ENCODE results near the gene CACNA1B.
"Not testable (repeated sequence)": the region's sequence is repeated elsewhere in the genome, so short reads cannot be mapped to it uniquely, and the experiment has no call there.

CACNA1B gene

DNA sequence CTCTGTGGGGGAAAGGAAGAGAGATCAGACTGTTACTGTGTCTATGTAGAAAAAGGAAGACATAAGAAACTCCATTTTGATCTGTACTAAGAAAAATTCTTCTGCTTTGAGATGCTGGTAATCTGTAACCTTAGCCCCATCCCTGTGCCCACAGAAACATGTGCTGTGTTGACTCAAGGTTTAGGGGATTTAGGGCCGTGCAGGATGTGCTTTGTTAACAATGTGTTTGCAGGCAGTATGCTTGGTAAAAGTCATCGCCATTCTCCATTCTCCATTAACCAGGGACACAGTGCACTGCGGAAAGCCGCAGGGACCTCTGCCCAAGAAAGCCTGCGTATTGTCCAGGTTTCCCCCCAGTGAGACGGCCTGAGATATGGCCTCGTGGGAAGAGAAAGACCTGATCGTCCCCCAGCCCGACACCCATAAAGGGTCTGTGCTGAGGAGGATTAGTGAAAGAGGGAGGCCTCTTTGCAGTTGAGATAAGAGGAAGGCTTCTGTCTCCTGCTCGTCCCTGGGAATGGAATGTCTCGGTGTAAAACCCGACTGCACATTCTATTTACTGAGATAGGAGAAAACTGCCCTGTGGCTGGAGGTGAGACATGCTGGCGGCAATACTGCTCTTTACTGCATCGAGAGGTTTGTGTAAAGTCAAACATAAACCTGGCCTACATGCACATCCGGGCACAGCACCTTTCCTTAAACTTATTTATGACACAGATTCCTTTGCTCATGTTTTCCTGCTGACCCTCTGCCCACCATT is 255.5 kb downstream of the CACNA1B start:
- not testable (repeated sequence) for DNase-seq (ENCODE audit: insufficient read length, low spot score); FAIRE-seq

DNA sequence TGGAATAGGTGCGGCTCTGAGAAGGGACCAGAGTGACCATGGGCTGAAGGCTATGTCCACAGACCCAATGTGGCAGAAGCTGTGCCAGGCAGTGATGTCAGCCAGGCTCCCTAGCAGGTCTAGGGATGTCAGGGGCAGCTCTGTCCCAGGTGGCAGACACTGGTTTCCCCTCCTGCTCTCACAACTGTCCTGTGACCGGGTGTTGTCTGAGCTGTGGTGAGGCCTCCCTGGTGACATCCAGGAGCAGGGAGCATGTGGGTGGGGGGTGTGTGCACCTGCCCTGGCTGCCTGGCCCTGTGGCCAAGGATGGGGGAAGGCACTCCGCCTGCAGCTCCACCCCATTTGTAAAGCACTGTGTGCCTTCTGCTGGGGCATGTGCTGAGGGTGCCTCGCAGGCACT is 257.0 kb downstream of the CACNA1B start:
- FAIRE-seq; DNase-seq (ENCODE audit: insufficient read length, low spot score): not testable (repeated sequence)

DNA sequence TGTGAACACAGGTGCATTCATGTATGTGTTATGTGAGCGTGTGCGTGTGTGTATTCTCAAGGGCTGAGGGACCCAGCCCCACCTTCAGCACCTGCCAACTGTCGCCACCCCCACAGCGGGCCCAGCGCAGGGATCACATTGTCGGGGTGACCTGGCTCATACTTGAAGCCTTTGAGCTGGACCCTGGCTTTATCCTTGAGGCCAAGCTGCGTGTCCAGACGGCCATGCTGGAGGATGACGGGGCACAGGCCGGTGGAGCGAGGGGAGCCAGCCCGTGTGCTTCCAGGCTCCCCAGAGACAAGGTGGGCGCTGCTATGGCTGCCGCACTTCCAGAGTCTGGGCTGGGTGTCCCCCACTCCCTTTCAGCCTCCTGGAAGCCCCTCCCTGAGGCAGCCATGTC is 261.5 kb downstream of the CACNA1B start:
- DNase-seq (ENCODE audit: insufficient read length, low spot score); FAIRE-seq: not testable (repeated sequence)

DNA sequence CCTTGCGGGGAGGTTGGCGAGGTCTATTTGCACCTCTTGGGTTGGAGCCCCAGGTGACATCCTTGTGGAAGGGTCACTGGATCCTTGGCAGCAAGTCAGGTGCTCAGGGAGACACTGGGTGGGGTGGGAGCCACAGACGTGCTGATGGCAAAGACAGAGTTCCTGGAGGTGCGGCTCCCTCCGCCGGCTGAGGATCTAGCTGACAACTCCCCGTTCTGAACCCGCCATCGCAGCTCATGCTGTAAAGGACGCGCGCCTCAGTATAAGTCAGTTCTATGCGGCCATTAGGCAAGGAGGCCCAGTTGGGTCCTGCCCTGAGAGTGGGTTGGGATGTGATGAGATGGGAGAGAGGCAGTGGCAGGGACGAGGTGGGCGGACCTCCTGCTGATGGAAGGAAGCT is 263.4 kb downstream of the CACNA1B start:
- FAIRE-seq; DNase-seq (ENCODE audit: insufficient read length, low spot score): not testable (repeated sequence)

DNA sequence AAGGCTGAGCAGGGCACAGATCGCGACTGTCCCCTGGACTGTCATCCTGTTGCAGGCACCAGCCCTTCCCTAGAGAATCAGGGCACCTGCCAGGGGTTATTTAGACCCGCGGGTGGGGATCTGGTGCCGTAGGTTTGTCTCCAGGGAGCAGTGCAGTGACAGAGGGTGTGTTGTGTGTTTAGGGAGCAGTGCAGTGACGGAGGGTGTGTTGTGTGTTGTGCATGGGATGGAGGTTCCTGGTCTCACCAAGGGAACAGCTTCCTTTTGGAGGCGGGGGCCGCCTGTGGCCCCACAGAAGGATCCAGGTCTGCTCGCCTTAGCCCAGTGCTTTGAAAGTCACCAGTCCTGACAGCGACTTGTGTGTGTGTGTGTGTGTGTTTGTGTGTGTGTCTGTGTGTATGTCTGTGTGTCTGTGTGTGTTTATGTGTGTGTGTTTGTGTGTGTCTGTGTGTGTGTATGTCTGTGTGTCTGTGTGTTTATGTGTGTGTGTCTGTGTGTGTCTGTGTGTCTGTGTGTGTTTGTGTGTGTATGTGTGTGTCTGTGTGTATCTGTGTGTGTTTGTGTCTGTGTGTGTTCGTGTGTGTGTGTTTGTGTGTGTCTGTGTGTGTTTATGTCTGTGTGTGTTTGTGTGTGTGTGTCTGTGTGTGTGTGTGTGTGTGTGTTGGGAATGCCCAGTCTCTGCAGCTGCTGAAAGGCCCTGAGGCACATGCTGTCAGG is 265.1 kb downstream of the CACNA1B start:
- not testable (repeated sequence) for DNase-seq (ENCODE audit: insufficient read length, low spot score); FAIRE-seq

DNA sequence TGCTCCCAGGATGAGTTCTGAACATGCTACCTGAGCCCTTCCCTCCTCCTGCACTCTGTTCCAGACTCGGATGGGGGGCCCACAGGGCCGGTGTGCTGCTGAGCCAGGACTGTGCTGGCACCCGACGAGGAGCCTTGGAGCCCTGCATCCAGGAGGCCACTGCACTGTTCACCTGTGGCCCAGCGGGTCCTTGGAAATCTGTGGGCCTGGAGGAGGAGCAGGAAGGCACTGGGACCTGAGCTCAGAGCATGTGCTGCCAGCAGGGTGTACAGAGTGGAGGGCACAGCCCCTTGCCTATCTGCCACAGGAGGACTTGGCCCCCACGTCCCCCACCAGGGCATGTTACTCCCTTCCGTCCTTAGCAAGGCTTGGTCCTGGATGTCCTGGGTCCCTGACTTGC is 265.9 kb downstream of the CACNA1B start:
- not testable (repeated sequence) for FAIRE-seq; DNase-seq (ENCODE audit: insufficient read length, low spot score)

DNA sequence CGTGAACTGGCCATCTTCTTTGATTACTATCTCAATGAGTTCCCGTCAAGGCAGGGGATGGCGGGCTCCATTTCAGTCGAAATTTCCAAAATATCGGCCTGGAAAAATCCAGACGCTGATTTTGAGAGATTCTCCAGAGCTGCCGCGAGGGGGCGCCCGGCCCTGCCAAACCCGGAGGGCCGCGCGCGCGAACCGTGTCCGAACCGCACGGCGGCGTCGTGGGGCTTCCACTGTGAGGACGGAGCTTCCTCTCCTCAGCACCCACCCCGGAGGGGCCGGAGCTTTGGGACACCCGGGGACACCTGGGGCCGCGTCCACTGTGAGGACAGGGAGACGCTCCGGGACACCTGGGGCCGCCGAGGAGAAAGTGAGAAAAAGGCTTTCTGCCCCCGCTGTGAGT is 270.0 kb downstream of the CACNA1B start:
- not testable (repeated sequence) for FAIRE-seq; DNase-seq (ENCODE audit: insufficient read length, low spot score)

DNA sequence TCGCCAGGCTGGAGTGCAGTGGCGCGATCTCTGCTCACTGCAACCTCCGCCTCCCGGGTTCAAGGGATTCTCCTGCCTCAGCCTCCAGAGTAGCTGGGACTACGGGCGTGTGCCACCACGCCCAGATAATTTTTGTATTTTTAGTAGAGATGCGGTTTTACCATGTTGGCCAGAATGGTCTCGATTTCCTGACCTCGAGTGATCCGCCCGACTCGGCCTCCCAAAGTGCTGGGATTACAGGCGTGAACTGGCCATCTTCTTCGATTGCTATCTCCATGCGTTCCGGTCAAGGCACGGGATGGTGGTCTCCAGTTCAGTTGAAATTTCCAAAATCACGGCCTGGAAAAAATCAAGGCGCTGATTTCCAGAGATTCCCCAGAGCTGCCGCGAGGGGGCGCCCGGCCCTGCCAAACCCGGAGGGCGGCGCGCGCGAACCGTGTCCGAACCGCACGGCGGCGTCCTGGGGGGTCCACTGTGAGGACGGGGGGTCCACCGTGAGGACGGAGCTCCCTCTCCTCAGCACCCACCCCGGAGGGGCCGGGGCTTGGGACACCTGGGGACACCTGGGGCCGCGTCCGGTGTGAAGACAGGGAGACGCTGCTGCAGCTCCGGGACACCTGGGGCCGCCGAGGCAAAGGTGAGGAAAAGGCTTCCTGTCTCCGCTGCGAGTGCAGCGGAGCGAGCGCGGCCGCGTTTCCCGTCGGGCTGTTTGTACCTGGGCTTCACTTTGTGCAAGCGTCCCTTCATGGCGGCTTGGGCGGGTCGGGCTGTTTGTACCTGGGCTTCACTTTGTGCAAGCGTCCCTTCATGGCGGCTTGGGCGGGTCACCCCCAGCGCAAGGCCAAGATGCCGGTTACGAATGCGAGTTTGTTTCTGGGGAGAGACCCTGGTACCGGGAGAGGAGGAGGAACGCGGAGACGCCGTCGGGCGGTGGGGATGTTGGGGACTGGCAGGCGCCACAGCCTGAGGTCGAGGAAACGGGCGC is 272.4 kb downstream of the CACNA1B start:
- not testable (repeated sequence) for DNase-seq (ENCODE audit: insufficient read length, low spot score); FAIRE-seq

DNA sequence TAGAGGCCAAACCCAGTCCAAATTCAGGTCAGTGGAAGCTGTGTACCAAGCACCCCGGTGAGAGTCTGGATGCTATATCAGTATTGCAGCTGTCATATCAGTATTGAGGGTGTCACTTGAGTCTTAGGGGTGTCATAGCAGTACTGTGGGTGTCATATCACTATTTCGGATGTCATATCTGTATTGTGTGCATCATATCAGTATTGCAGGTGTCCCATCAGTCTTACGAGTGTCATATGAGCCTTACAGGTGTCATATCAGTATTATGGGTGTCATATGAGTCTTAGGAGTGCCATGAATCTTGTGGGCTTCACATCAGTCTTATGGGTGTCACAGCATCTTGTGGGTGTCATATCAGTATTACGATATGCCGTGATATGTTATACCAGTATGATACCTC is 278.2 kb downstream of the CACNA1B start:
- not testable (repeated sequence) for FAIRE-seq; DNase-seq (ENCODE audit: insufficient read length, low spot score)

DNA sequence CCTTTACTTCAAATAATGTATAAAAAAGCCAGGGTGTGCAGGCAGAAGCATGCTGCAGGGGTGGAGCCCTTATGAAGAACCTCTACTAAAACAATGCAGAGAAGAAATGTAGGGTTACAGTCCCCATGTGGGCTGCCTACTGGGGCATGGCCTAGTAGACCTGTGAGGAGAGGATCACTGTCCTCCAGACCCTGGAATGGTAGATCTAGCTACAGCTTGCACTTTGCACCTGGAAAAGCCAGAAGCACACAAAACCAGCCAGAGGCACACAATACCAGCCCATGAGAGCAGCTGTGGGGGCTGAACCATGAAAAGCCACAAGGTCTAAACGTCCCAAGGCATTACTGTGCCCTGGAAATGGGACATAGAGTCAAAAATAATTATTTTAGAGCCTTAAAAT is 289.2 kb downstream of the CACNA1B start:
- FAIRE-seq; DNase-seq (ENCODE audit: insufficient read length, low spot score): not testable (repeated sequence)

Data from GM12891 (cell line).